Sigmoid colon (tissue), 4 donors: ENCODE measurements around the gene PNKD.

Source experiments
- CTCF ChIP-seq, 4 experiments: fragments of 450-650 bp in 3 of 4; fragments of 200-600 bp in 1 of 4; IDR thresholded peaks; one replicate each; pipeline ENCODE4 v1.5.1; 2016 to 2019; ENCODE audit warnings: antibody characterized with exemption in 4 of 4, mild to moderate bottlenecking in 3 of 4, moderate library complexity in 2 of 4
- POLR2A ChIP-seq, 2 donors: fragments of 450-650 bp; IDR thresholded peaks; one replicate each; pipeline ENCODE4 v1.6.1; 2016; ENCODE audit warnings: antibody characterized with exemption in 2 of 2, mild to moderate bottlenecking in 2 of 2, moderate library complexity in 2 of 2
- POLR2AphosphoS5 ChIP-seq, 4 donors: sonication (generic); formaldehyde crosslinking; IDR thresholded peaks; one replicate each; pipeline ENCODE4 v1.6.1; 2017; ENCODE audit warnings: antibody characterized with exemption in 4 of 4

GRCh38 chr2:218328294-218328693 is 58.0 kb downstream of the PNKD start:
- TF ChIP-seq CTCF (IDR thresholded peaks at IDR 0.05) (no peak), POLR2A (IDR thresholded peaks at IDR 0.05) (no peak), POLR2AphosphoS5 (IDR thresholded peaks at IDR 0.05) (no peak)
